H9 (cell line): ENCODE data around the gene VTI1B. TPM values are rescaled to one million over a fixed set of nuclear protein-coding genes. Genes with fewer than 3 reads are reported as not detected.

ENCODE experiments used
- DNase-seq: peaks from one replicate; pipeline ENCODE4 v3.0.0-alpha.2; 2017
- H2AFZ ChIP-seq: one replicate; pipeline ENCODE4 v1.6.1; 2013; ENCODE audit warnings: mild to moderate bottlenecking, low read length, control low read depth, moderate library complexity
- H2AK5ac ChIP-seq: 2 replicates; pipeline ENCODE4 v1.6.1; 2013; ENCODE audit warnings: low read length, control low read depth, mixed read lengths; ENCODE audit not compliant: insufficient read length
- H2BK120ac ChIP-seq: one replicate; pipeline ENCODE4 v1.6.1; 2013; ENCODE audit warnings: low read depth, mild to moderate bottlenecking, low read length, control low read depth, inconsistent platforms; ENCODE audit not compliant: poor library complexity, severe bottlenecking
- H2BK12ac ChIP-seq: 2 replicates; pipeline ENCODE4 v1.6.1; 2013; ENCODE audit warnings: low read length, control low read depth, mixed read lengths, low read depth; ENCODE audit not compliant: insufficient read length
- H2BK15ac ChIP-seq: 2 replicates; pipeline ENCODE4 v1.6.1; 2013; ENCODE audit warnings: low read depth, low read length, control low read depth
- H2BK20ac ChIP-seq: one replicate; pipeline ENCODE4 v1.6.1; 2013; ENCODE audit warnings: low read depth, mild to moderate bottlenecking, low read length, control low read depth, inconsistent platforms; ENCODE audit not compliant: poor library complexity, severe bottlenecking
- H2BK5ac ChIP-seq: 2 replicates; pipeline ENCODE4 v1.6.1; 2013; ENCODE audit warnings: low read length, control low read depth, mixed read lengths; ENCODE audit not compliant: insufficient read length
- H3K14ac ChIP-seq: 2 replicates; pipeline ENCODE4 v1.6.1; 2013; ENCODE audit warnings: low read length, control low read depth; ENCODE audit not compliant: insufficient read depth
- H3K18ac ChIP-seq: 2 replicates; pipeline ENCODE4 v1.6.1; 2013; ENCODE audit warnings: low read depth, mild to moderate bottlenecking, mixed read lengths, low read length, control low read depth; ENCODE audit not compliant: insufficient read length
- H3K23ac ChIP-seq: 2 replicates; pipeline ENCODE4 v1.6.1; 2013; ENCODE audit warnings: low read length, control low read depth, mixed read lengths, low read depth; ENCODE audit not compliant: insufficient read length
- H3K23me2 ChIP-seq: 2 replicates; pipeline ENCODE4 v1.6.1; 2013; ENCODE audit warnings: low read depth, mild to moderate bottlenecking, mixed read lengths, low read length, control low read depth; ENCODE audit not compliant: insufficient read length, poor library complexity, severe bottlenecking
- H3K27ac ChIP-seq: 2 replicates; pipeline ENCODE4 v1.5.1; 2013; ENCODE audit warnings: low read length, control low read depth, mixed read lengths, low read depth; ENCODE audit not compliant: insufficient read length
- H3K27me3 ChIP-seq: 2 replicates; pipeline ENCODE4 v1.6.1; 2013; ENCODE audit warnings: low read length, control low read depth, inconsistent platforms; ENCODE audit not compliant: insufficient read depth
- H3K4ac ChIP-seq: 2 replicates; pipeline ENCODE4 v1.6.1; 2013; ENCODE audit warnings: low read depth, mild to moderate bottlenecking, control low read depth, inconsistent platforms, low read length, moderate library complexity
- H3K4me1 ChIP-seq: 2 replicates; pipeline ENCODE4 v1.6.1; 2013; ENCODE audit warnings: low read length, control low read depth, inconsistent platforms; ENCODE audit not compliant: insufficient read depth
- H3K4me2 ChIP-seq: 2 replicates; pipeline ENCODE4 v1.6.1; 2013; ENCODE audit warnings: low read length, control low read depth, mixed read lengths; ENCODE audit not compliant: insufficient read length, insufficient read depth
- H3K56ac ChIP-seq: 2 replicates; pipeline ENCODE4 v1.6.1; 2013; ENCODE audit warnings: low read depth, mild to moderate bottlenecking, mixed read lengths, low read length, control low read depth; ENCODE audit not compliant: insufficient read length
- H3K79me1 ChIP-seq: 2 replicates; pipeline ENCODE4 v1.6.1; 2013; ENCODE audit warnings: low read depth, mild to moderate bottlenecking, moderate library complexity, low read length, control low read depth, inconsistent platforms; ENCODE audit not compliant: insufficient read depth, poor library complexity, severe bottlenecking
- H3K79me2 ChIP-seq: 2 replicates; pipeline ENCODE4 v1.6.1; 2013; ENCODE audit warnings: low read length, control low read depth, inconsistent platforms; ENCODE audit not compliant: insufficient read depth
- H3K9ac ChIP-seq: 2 replicates; pipeline ENCODE4 v1.6.1; 2013; ENCODE audit warnings: low read length, control low read depth, mixed read lengths; ENCODE audit not compliant: insufficient read length; ENCODE audit errors: extremely low read depth
- H3K9me3 ChIP-seq: one replicate; pipeline ENCODE4 v1.6.1; 2013; ENCODE audit warnings: low read depth, low read length, inconsistent platforms; ENCODE audit not compliant: control insufficient read depth
- H3T11ph ChIP-seq: one replicate; pipeline ENCODE4 v1.6.1; 2013; ENCODE audit warnings: mild to moderate bottlenecking, low read length, control low read depth, inconsistent platforms
- H4K20me1 ChIP-seq: one replicate; pipeline ENCODE4 v1.6.1; 2013; ENCODE audit not compliant: control insufficient read depth, insufficient read length, insufficient read depth
- H4K5ac ChIP-seq: 2 replicates; pipeline ENCODE4 v1.6.1; 2013; ENCODE audit warnings: low read depth, mild to moderate bottlenecking, mixed read lengths, low read length, control low read depth; ENCODE audit not compliant: insufficient read length
- H4K8ac ChIP-seq: replicated peaks from 2 replicates; pipeline ENCODE4 v1.6.1; 2013; ENCODE audit warnings: low read length, control low read depth, mixed read lengths, low read depth; ENCODE audit not compliant: insufficient read length
- H4K91ac ChIP-seq: 2 replicates; pipeline ENCODE4 v1.6.1; 2013; ENCODE audit warnings: low read depth, mild to moderate bottlenecking, moderate library complexity, mixed read lengths, low read length, control low read depth; ENCODE audit not compliant: insufficient read length
- H3K27ac Mint-ChIP-seq, 3 experiments: 2 replicates in 2 of 3; 3 replicates in 1 of 3; pipeline ENCODE4 v1.8.0; 2020 to 2021; ENCODE audit warnings: mixed read lengths in 3 of 3, mild to moderate bottlenecking in 1 of 3, moderate library complexity in 1 of 3
- H3K27me3 Mint-ChIP-seq: 2 replicates; pipeline ENCODE4 v1.8.0; 2021; ENCODE audit warnings: low read depth, mild to moderate bottlenecking, moderate library complexity, mixed read lengths
- H3K36me3 Mint-ChIP-seq, 3 experiments: 2 replicates in 2 of 3; 3 replicates in 1 of 3; pipeline ENCODE4 v1.8.0; 2020 to 2021; ENCODE audit warnings: low read depth in 3 of 3, mixed read lengths in 3 of 3; ENCODE audit not compliant: insufficient read depth in 1 of 3
- H3K4me1 Mint-ChIP-seq, 2 experiments: 2 replicates each; pipeline ENCODE4 v1.8.0; 2020; ENCODE audit warnings: mixed read lengths in 2 of 2
- H3K4me3 Mint-ChIP-seq, 2 experiments: 2 replicates in 1 of 2; 3 replicates in 1 of 2; pipeline ENCODE4 v1.8.0; 2020 to 2021; ENCODE audit warnings: mild to moderate bottlenecking in 2 of 2, mixed read lengths in 2 of 2, moderate library complexity in 1 of 2
- H3K9me3 Mint-ChIP-seq, 2 experiments: 2 replicates in 1 of 2; 3 replicates in 1 of 2; pipeline ENCODE4 v1.8.0; 2020; ENCODE audit warnings: mild to moderate bottlenecking in 2 of 2, mixed read lengths in 2 of 2, moderate library complexity in 1 of 2
- WGBS: extraction: QIAGEN DNeasy Blood & Tissue Kit; methylation state at CpG from one replicate; pipeline ENCODE4 v1.1.7; 2013; ENCODE audit warnings: missing lambda C conversion rate, low lambda C conversion rate, mixed read lengths; ENCODE audit not compliant: insufficient read length; ENCODE audit errors: extremely low coverage; 5-methylcytosine and 5-hydroxymethylcytosine counted together
- total RNA-seq: library from RNA; stranded (reverse); gene quantifications from 2 replicates; pipeline ENCODE4 v1.2.1, GENCODE V29; 2021
- TF ChIP-seq, protein P1 (sequence below): fragments of 200-600 bp; sonication (generic); conservative IDR thresholded peaks from 3 replicates; pipeline ENCODE4 v1.8.0; 2021; ENCODE audit warnings: antibody characterized with exemption, mild to moderate bottlenecking

VTI1B gene
- total RNA-seq, 1 experiment from 2014 or later = 118 TPM

DNA sequence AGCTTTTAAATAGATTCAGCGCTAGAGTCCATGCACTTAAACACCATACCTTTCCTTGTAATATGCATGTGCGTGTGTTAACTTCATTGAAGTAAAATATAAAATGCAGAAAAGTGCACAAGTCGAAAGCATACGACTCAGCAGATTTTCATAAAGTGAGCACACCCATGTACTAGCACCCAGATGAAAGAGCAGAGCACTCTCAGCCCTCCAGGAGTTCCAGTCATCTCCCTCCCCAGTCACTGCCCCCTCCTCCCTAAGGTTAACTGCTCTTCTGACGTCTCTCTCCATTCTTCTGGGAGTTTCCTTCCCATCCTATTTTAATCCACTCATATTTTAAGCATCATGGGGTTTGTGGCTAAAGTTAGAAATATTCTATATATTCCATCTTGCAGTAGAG, 47.4 kb upstream of the VTI1B start:
- no peak overlapping the region for H3K14ac ChIP-seq
- no peak overlapping the region for H2AK5ac ChIP-seq
- H3K27me3 ChIP-seq = no peaks in the 10 kb centered on the region
- Mint-ChIP-seq H3K9me3 (no peaks in the 10 kb centered on the region), H3K36me3 (no peaks in the 10 kb centered on the region), H3K4me1 (peaks cover 8 to 11% of the 10 kb centered on the region in 2 experiments; a peak in 3 of 4 replicates), H3K27me3 (peaks cover 15% of the 10 kb centered on the region), H3K27ac (no peak overlapping the region), H3K4me3 (no peak overlapping the region)
- H3K79me2 ChIP-seq = no peaks in the 10 kb centered on the region
- H4K8ac ChIP-seq = no peak overlapping the region
- H3K4me2 ChIP-seq = no peak overlapping the region
- H2BK12ac ChIP-seq = no peak overlapping the region
- TF ChIP-seq, protein P1, sequence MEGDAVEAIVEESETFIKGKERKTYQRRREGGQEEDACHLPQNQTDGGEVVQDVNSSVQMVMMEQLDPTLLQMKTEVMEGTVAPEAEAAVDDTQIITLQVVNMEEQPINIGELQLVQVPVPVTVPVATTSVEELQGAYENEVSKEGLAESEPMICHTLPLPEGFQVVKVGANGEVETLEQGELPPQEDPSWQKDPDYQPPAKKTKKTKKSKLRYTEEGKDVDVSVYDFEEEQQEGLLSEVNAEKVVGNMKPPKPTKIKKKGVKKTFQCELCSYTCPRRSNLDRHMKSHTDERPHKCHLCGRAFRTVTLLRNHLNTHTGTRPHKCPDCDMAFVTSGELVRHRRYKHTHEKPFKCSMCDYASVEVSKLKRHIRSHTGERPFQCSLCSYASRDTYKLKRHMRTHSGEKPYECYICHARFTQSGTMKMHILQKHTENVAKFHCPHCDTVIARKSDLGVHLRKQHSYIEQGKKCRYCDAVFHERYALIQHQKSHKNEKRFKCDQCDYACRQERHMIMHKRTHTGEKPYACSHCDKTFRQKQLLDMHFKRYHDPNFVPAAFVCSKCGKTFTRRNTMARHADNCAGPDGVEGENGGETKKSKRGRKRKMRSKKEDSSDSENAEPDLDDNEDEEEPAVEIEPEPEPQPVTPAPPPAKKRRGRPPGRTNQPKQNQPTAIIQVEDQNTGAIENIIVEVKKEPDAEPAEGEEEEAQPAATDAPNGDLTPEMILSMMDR = no peak
- no peak overlapping the region for H3K18ac ChIP-seq
- H3K23ac ChIP-seq = no peak overlapping the region
- no CpG with 5 or more reads among the region's 5 CpGs for WGBS
- no peaks in the 10 kb centered on the region for H4K20me1 ChIP-seq
- no peak overlapping the region for H2BK120ac ChIP-seq
- H3K4ac ChIP-seq = no peak overlapping the region
- no peaks in the 10 kb centered on the region for H3K9me3 ChIP-seq
- H3K4me1 ChIP-seq = no peaks in the 10 kb centered on the region
- no peak overlapping the region for H3K9ac ChIP-seq
- H4K91ac ChIP-seq = no peak overlapping the region
- no peak for DNase-seq
- H3K79me1 ChIP-seq = no peaks in the 10 kb centered on the region
- no peak overlapping the region for H2BK5ac ChIP-seq
- no peak overlapping the region for H2AFZ ChIP-seq
- no peak overlapping the region for H2BK15ac ChIP-seq
- no peaks in the 10 kb centered on the region for H3K23me2 ChIP-seq
- H3K56ac ChIP-seq = no peak overlapping the region
- H3K27ac ChIP-seq = no peak overlapping the region
- no peak overlapping the region for H4K5ac ChIP-seq
- no peak overlapping the region for H3T11ph ChIP-seq
- no peak overlapping the region for H2BK20ac ChIP-seq
